Hypothalamus (tissue), 51 donors: ENCODE results near the gene IDS.
"Not testable (repeated sequence)": the region's sequence is repeated elsewhere in the genome, so short reads cannot be mapped to it uniquely, and the experiment has no call there.

ENCODE experiments used
- DNase-seq, 51 donors: peaks; one replicate each; lab custom pipeline; 2025; lab: John Stamatoyannopoulos, UW

The IDS gene, protein sequence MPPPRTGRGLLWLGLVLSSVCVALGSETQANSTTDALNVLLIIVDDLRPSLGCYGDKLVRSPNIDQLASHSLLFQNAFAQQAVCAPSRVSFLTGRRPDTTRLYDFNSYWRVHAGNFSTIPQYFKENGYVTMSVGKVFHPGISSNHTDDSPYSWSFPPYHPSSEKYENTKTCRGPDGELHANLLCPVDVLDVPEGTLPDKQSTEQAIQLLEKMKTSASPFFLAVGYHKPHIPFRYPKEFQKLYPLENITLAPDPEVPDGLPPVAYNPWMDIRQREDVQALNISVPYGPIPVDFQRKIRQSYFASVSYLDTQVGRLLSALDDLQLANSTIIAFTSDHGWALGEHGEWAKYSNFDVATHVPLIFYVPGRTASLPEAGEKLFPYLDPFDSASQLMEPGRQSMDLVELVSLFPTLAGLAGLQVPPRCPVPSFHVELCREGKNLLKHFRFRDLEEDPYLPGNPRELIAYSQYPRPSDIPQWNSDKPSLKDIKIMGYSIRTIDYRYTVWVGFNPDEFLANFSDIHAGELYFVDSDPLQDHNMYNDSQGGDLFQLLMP

DNA sequence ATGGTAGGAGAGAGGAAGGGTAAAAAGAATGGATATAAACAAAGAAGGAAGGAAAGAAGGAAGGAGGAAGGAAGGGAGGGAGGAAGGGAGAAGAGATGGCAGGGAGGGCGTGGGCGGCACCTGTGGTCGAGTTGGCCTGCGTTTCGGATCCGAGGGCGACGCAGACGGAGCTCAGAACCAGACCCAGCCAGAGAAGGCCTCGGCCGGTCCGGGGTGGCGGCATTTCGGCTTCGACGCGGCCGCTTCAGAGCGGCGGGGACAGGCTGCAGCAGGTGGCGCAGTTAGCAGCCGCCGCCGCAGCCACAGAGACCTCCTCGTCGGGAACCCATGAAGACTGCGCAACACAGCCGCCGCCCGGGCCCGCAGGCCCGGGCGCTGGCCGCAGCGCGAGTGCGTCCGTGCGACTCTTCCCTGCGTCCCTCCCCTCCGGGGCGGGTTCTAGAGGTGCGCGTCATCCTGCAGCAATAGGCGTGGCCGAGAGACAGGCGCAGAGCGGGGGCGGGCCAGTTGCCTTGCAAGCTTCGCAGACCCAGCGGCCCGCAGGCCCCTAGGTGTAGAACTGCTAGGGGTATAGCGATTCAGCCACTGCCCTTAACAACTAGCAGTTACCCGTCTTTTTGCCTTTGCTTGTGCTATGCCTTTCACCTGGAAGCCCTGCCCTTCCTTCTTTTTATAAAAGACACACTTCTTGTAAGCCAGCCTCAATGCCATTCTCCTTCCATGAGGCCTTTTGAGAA is at the start of gene IDS:
TSS of gene IDS (minus strand) at position 392 of the 737 bp plus-strand sequence. CDS start at position 223, 169 bp downstream.
- DNase-seq = peak; percentile 3 to 89 (median 70)

GRCh38 chrX:149551939-149552248 is 46.8 kb upstream of the IDS start:
- not testable (repeated sequence) for DNase-seq

DNA sequence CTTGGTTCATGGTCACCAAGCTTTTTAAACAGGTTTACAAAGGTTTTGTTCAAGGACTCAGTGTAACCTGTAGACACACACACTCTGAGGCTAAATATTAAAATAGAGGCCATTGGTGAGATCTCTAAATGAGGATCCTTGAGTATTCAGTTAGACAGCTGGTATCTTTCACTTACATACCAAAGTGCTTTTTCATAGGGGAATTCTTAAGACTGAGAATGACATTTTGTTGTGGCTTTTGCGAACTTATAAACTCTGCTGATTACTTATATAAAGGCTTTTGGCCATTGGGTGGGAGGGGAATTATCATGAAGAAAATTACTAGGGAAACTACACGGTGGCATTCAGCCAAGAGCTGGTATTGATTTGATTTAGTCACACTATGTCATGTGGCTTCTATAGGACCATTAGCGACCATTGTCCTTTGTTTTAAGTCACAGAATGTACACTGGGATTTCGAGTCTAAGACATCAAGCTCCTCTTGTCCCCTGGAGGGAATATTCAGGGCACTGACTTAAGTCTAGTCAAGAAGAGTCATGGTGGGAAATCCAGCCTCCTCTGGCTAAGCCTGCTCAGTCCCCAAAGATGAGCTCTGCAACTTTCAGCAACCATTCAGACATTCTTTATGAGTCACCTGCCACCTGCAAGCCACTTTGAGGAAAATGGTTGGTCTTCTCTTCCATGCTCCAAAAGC is 46.3 kb upstream of the IDS start:
- not testable (repeated sequence) for DNase-seq

- not testable (repeated sequence) for DNase-seq
These were observed 45.3 kb upstream of the IDS start for GRCh38 chrX:149550454-149550853.

GRCh38 chrX:149549701-149550100 is 44.6 kb upstream of the IDS start, which contains the start of gene HSFX3:
TSS of gene HSFX3 (minus strand) at chrX:149549924. CDS start at chrX:149549852, 72 bp downstream.
- not testable (repeated sequence) for DNase-seq

GRCh38 chrX:149547782-149548181 is 42.7 kb upstream of the IDS start:
- DNase-seq = not testable (repeated sequence)

DNA sequence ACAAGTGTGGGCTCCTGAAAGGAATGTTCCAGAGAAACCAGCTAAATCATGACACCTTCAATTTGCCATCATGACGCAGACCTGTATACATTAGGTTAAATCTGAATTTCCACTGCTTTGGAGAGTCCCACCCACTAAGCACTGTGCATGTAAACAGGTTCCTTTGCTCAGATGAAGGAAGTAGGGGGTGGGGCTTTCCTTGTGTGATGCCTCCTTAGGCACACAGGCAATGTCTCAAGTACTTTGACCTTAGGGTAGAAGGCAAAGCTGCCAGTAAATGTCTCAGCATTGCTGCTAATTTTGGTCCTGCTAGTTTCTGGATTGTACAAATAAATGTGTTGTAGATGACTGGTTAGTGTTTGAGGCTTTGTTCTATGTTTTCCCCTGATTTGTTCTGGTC is 41.9 kb upstream of the IDS start:
- not testable (repeated sequence) for DNase-seq

DNA sequence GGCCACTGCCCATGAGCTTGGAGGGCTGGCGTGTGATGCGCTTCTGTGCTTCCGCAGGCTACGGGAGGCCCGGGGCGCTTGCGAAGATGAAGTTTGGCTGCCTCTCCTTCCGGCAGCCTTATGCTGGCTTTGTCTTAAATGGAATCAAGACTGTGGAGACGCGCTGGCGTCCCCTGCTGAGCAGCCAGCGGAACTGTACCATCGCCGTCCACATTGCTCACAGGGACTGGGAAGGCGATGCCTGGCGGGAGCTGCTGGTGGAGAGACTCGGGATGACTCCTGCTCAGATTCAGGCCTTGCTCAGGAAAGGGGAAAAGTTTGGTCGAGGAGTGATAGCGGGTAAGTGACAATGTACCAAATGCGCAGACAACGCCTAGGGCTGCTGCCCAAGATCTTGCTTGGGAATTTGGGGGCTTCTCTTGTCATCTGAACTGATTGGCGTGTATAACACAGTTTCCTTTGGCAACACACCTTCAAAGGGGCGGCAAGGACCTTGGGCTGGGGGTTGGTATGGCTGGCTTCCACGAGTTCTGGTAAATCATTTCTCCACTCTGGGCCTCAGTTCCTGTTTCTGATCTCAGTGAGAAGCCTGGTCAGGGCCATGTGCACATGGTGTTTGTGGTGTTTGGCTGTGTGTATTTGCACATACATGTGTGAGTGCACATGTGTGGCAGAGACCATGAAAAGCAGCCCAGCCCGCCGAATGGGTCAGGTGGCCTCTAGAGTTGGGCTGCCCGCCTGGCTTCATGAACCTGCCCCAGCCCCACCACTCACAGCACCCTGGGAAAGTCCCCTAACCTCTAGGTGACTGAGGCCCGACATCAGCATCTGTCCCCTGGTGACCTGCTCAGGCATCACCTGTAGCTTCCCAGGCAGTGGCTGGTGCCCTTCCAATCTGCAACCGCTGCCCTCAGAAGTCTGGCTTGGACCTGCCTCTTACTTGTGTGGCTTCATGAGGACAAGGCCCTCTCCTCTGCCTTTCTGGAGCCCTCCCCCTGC is 40.7 kb upstream of the IDS start:
- not testable (repeated sequence) for DNase-seq

DNA sequence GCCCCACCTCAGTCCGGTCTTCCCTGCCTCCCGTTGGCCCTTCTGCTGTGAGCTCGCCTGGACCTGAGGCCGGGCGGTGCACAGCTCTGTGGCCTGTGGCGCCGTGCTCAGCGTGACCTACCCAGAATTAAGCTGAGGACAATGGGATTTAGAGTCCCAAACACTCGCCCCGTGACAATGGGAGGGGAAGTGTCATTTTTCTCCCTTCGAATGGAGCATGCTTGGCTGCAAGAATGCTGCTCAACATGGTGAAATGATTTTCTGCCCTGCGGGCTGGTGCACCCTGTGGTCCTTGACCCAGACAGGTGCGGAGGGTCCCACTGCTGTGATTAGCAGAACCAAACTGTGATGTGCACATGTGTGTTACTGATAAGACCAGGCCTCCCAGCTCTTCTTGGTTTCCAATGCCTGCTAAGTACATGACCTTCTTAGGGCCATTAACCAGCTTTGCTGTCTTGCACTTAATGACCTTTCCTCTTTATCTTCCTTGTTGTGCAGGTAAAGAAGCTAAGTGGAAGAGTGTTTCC is 36.5 kb upstream of the IDS start:
- peak in 1 of 51 donors; percentile 2 for DNase-seq

DNA sequence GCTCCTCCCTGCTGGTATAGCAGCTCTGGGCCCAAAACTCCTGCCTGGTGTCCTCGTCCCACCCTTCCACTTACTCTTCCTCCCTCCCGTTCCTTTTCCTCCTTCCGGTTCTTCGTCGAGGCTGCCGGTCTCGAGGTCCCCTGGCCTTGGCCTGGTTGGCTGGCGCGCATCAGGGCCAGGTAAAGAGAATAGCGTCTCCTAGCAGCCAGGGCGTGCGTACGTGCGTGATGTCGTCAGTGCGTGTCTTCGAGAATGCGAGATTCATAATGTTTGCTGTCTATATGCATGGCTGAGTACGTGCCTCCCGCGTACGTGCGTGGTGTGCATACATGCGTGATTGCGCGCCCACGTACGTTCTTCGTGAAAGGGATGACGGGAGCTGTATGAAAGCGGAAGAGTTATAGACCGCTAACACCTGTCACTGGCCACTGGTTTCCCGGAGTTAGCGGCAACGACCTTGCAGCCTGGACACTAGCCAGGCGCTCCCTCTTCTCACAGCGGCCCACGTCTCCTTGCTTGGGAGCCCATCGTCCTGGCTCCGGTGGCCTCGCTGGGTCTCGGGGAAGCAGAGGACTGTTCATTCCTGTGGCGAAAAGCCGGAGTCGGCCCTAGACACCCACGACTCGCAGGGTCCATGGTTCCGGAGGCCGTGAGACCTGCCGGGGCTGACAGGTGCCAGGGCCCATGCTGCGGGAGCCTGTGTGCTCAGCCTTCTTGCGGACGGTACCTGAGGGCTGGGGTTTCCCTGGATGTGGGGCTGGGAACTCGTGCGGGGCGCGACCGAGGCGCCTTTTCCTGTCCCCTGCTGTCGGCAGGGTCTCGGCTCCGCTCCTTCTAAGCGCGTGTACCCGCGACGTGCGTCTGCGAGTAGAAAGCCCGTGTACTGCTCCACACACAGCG is 35.8 kb upstream of the IDS start, which contains the start of gene EOLA1:
TSS of gene EOLA1 (plus strand) at position 392 of the 900 bp plus-strand sequence. CDS start 4,619 bp downstream, outside the sequence.
- DNase-seq = peak in 45 of 51 donors; percentile 31 to 93 (median 76)

- DNase-seq = peak; percentile 40 to 93 (median 82)
These were observed 35.1 kb upstream of the IDS start for GRCh38 chrX:149540131-149540620.

- DNase-seq = peak; percentile 3 to 92 (median 71)
These were observed 34.4 kb upstream of the IDS start for GRCh38 chrX:149539283-149540130.

DNA sequence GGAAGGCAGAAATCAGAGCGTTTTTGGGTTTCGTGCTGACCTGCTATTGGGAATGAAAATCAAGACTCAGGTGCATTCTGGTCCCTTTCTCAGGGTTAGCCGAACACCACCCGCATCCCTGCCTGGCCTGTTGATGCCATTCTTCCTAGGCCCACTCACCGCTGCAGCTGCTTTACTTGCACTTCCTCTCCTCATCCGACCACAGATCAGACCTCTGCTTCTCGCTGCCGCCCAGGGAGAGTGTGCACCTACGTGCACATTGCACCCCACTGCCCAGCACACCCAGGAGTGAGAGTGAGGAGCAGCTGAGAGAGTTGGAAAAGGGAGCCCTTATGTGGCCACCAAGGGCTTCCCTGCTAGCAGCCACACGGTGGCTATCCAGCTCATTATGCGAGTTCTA is 32.4 kb upstream of the IDS start:
- not testable (repeated sequence) for DNase-seq

- not testable (repeated sequence) for DNase-seq
These were observed 30.0 kb upstream of the IDS start for GRCh38 chrX:149534926-149535602.

DNA sequence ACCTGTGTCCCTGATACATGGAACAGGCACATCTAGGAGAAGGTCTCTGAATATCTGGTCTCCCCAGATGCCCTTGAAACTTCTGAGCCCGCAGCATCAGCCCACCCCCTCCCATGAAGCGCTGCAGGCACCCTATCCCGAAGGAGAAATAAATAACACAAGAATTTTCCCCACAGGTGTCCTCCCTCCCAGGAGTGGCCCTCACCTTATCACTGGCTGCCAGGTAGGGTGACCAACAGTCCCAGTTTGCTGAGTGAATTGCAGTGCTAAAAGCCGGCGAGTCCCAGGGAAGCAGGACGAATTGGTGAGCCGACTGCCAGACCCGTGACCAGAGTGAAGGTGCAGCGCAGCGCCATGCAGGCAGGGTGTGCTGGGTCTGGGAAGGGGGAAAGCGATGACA is 28.9 kb upstream of the IDS start:
- not testable (repeated sequence) for DNase-seq

DNA sequence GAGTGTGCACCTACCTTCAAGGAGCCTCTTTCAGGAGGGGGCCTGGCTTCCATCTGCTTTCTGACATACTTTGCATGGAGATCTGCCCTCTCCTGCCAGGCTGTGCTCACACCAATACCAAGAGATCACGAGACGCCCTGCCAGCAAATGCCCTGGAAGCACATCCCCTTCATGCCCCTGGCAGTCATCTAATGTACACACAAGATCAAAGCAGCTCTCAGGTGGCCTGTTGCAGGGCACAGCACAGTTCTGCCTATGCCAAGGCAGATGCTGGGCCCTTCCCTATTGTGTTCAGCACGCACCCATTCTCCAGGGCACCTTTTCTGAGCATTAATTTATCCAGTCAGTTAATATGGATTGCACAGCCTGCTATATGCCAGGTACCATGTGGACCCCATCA is 27.8 kb upstream of the IDS start:
- DNase-seq = not testable (repeated sequence)
